Measurements from ENCODE around the gene NTF3.

The NTF3 gene

GRCh38 chr12:5520037-5520436 is 88.1 kb downstream of the NTF3 start (continued):
- TF ChIP-seq ZNF791 (tag by site-specific recombination; IDR thresholded peaks at IDR 0.05) (no peak), OVOL3 (tag by site-specific recombination; IDR thresholded peaks at IDR 0.05) (no peak), ZFP37 (tag by site-specific recombination; IDR thresholded peaks at IDR 0.05) (no peak), ZNF664 (tag by site-specific recombination; IDR thresholded peaks at IDR 0.05) (no peak)

- Histone ChIP-seq H3K9me3 (ENCODE audit: control insufficient read depth, insufficient read depth, low read depth, low read length) (no peaks in the 10 kb centered on the region), H3K4me3 (ENCODE audit: low read depth, low read length) (no peak overlapping the region), H3K36me3 (ENCODE audit: control insufficient read depth in 2 of 2, insufficient read depth in 1 of 2, low read length in 2 of 2) (no peaks in the 10 kb centered on the region), H3K27ac (ENCODE audit: extremely low read depth, low read depth, low read length) (no peak overlapping the region), H3K4me1 (ENCODE audit: control insufficient read depth, insufficient read depth, low read length) (no peaks in the 10 kb centered on the region)
- CTCF ChIA-PET, result interaction anchor here (0.7 kb wide), 1 partner anchor 8 kb away, joined by 4 read pairs; no protein-coding TSS in a partner anchor
- POLR2A ChIA-PET, result no interaction called here
- TF ChIP-seq GLIS1 (tag by site-specific recombination; IDR thresholded peaks at IDR 0.05), result no peak
- no peak for TF ChIP-seq ZNF223 (tag by site-specific recombination; IDR thresholded peaks at IDR 0.05)
- TF ChIP-seq KLF1 (tag by site-specific recombination; IDR thresholded peaks at IDR 0.05), result no peak
- TF ChIP-seq HOXC10 (CRISPR knock-in tag; IDR thresholded peaks at IDR 0.05), result no peak
- TF ChIP-seq ZNF391 (tag by site-specific recombination; IDR thresholded peaks at IDR 0.05; ENCODE audit: borderline replicate concordance, low read depth), result no peak
- TF ChIP-seq ZNF580 (tag by site-specific recombination; IDR thresholded peaks at IDR 0.05), result no peak
- TF ChIP-seq ZSCAN18 (tag by site-specific recombination; IDR thresholded peaks at IDR 0.05), result no peak
- no peak for TF ChIP-seq HOXD13 (CRISPR knock-in tag; IDR thresholded peaks at IDR 0.05; ENCODE audit: borderline replicate concordance)
- no peak for TF ChIP-seq OSR2 (tag by site-specific recombination; IDR thresholded peaks at IDR 0.05)
- TF ChIP-seq ZNF184 (tag by site-specific recombination; IDR thresholded peaks at IDR 0.05), result no peak
- no peak for TF ChIP-seq ELK4 (IDR thresholded peaks at IDR 0.05; ENCODE audit: borderline replicate concordance, low read depth, low read length)
- no peak for TF ChIP-seq ZNF398 (tag by site-specific recombination; IDR thresholded peaks at IDR 0.05)
- no peak for TF ChIP-seq REPIN1 (tag by site-specific recombination; IDR thresholded peaks at IDR 0.05; ENCODE audit: low read depth)
- TF ChIP-seq ZBTB49 (tag by site-specific recombination; IDR thresholded peaks at IDR 0.05; ENCODE audit: low read depth), result no peak
- TF ChIP-seq ZNF37A (tag by site-specific recombination; IDR thresholded peaks at IDR 0.05), result no peak
- TF ChIP-seq PATZ1 (tag by site-specific recombination; IDR thresholded peaks at IDR 0.05), result no peak
- no peak for TF ChIP-seq SETDB1 (IDR thresholded peaks at IDR 0.05; ENCODE audit: insufficient read length, low read length)
- no peak for TF ChIP-seq YY2 (tag by site-specific recombination; IDR thresholded peaks at IDR 0.05)
- no peak for TF ChIP-seq ZNF341 (tag by site-specific recombination; IDR thresholded peaks at IDR 0.05; ENCODE audit: low read depth)
Observed at GRCh38 chr12:5520831-5521230, 88.9 kb downstream of the NTF3 start.
